ENCODE measurements around the gene CPSF4L. TPM values are rescaled to one million over a fixed set of nuclear protein-coding genes. Genes with fewer than 3 reads are reported as not detected.

CPSF4L gene
- total and polyA plus RNA-seq, 2 of the 13 experiments (the other 11 are each of a cell fraction or from before 2014, with no cell fraction given), result 0.73 to 1.6 TPM

- 0 out of 2 replicates have a peak, but pooled peaks have one; percentile 8 for TF ChIP-seq MXD1 (CRISPR knock-in tag; IDR thresholded peaks at IDR 0.05)
- TF ChIP-seq ZKSCAN8 (CRISPR knock-in tag; IDR thresholded peaks at IDR 0.05; ENCODE audit: borderline replicate concordance), result no peak
- no peak for TF ChIP-seq ZNF510 (CRISPR knock-in tag; IDR thresholded peaks at IDR 0.05; ENCODE audit: low read depth)
- TF ChIP-seq IKZF5 (CRISPR knock-in tag; IDR thresholded peaks at IDR 0.05), result 0 out of 2 replicates have a peak, but pooled peaks have one; percentile 2
- 0 out of 2 replicates have a peak, but pooled peaks have one; percentile 43 for TF ChIP-seq HDAC6 (IDR thresholded peaks at IDR 0.05; ENCODE audit: low read depth, low read length)
- TF ChIP-seq E2F5 (CRISPR knock-in tag; conservative IDR thresholded peaks at IDR 0.05), result no peak
- TF ChIP-seq PITX1 (CRISPR knock-in tag; IDR thresholded peaks at IDR 0.05), result 0 out of 2 replicates have a peak, but pooled peaks have one; percentile 35
- 0 out of 2 replicates have a peak, but pooled peaks have one; percentile 4 for TF ChIP-seq ARID4A (CRISPR knock-in tag; IDR thresholded peaks at IDR 0.05; ENCODE audit: borderline replicate concordance)
- no peak for TF ChIP-seq GZF1 (CRISPR knock-in tag; IDR thresholded peaks at IDR 0.05)
- TF ChIP-seq IRF2 (CRISPR knock-in tag; IDR thresholded peaks at IDR 0.05), result no peak
- no peak for TF ChIP-seq ZNF567 (CRISPR knock-in tag; IDR thresholded peaks at IDR 0.05; ENCODE audit: borderline replicate concordance)
- TF ChIP-seq HNF1A (IDR thresholded peaks at IDR 0.05; ENCODE audit: low read depth), result no peak
- no peak for TF ChIP-seq HNF1A (CRISPR knock-in tag; IDR thresholded peaks at IDR 0.05; ENCODE audit: borderline replicate concordance)
- no peak for TF ChIP-seq SRSF1 (optimal IDR thresholded peaks at IDR 0.05; ENCODE audit: low read depth, low read length)
- peak; percentile 8; the same call in 1 of the 2 replicates for TF ChIP-seq ZNF263 (CRISPR knock-in tag; IDR thresholded peaks at IDR 0.05)
- 0 out of 2 replicates have a peak, but pooled peaks have one; percentile 16 for TF ChIP-seq THAP7 (CRISPR knock-in tag; IDR thresholded peaks at IDR 0.05)
Observed at GRCh38 chr17:73309727-73310596, 48.3 kb upstream of the CPSF4L start (continued).

Data from HepG2 (cell line).